Activated naive CD8-positive, alpha-beta T cell (primary cell): ENCODE measurements around the gene DCK.
A peak's percentile ranks its signal among the peaks of the same experiment; 100 is the strongest.
"Not testable (repeated sequence)": the region's sequence is repeated elsewhere in the genome, so short reads cannot be mapped to it uniquely, and the experiment has no call there.

Experiments
- H3K27ac Mint-ChIP-seq: one replicate; pipeline ENCODE4 v1.8.0; 2021; ENCODE audit warnings: mixed read lengths
- H3K27me3 Mint-ChIP-seq: one replicate; pipeline ENCODE4 v1.8.0; 2021; ENCODE audit warnings: mixed read lengths
- H3K36me3 Mint-ChIP-seq: one replicate; pipeline ENCODE4 v1.8.0; 2021; ENCODE audit warnings: mixed read lengths
- H3K4me1 Mint-ChIP-seq: one replicate; pipeline ENCODE4 v1.8.0; 2021; ENCODE audit warnings: low read depth, mixed read lengths
- H3K4me3 Mint-ChIP-seq: one replicate; pipeline ENCODE4 v1.8.0; 2021; ENCODE audit warnings: mild to moderate bottlenecking, mixed read lengths
- H3K9me3 Mint-ChIP-seq: one replicate; pipeline ENCODE4 v1.8.0; 2021; ENCODE audit warnings: low read depth, mixed read lengths

The DCK gene

GRCh38 chr4:70992391-70992881 is 1.0 kb upstream of the DCK start:
- H3K36me3 Mint-ChIP-seq: peaks cover 2% of the 10 kb centered on the region
- peak overlapping the region; percentile 95 for H3K27ac Mint-ChIP-seq
- no peaks in the 10 kb centered on the region for H3K27me3 Mint-ChIP-seq
- H3K9me3 Mint-ChIP-seq: no peaks in the 10 kb centered on the region
- peak overlapping the region; percentile 94 for H3K4me3 Mint-ChIP-seq
- H3K4me1 Mint-ChIP-seq: peaks cover 43% of the 10 kb centered on the region

GRCh38 chr4:70994069-70994366 is 569 bp downstream of the DCK start:
- H3K9me3 Mint-ChIP-seq: no peaks in the 10 kb centered on the region
- no peaks in the 10 kb centered on the region for H3K27me3 Mint-ChIP-seq
- peak overlapping the region; percentile 95 for H3K27ac Mint-ChIP-seq
- peaks cover 6% of the 10 kb centered on the region for H3K36me3 Mint-ChIP-seq
- peak overlapping the region; percentile 94 for H3K4me3 Mint-ChIP-seq
- peaks cover 55% of the 10 kb centered on the region for H3K4me1 Mint-ChIP-seq

GRCh38 chr4:70994387-70995099 is 1.1 kb downstream of the DCK start:
- Mint-ChIP-seq H3K36me3 (peaks cover 10% of the 10 kb centered on the region), H3K27me3 (no peaks in the 10 kb centered on the region), H3K4me1 (peaks cover 60% of the 10 kb centered on the region), H3K27ac (peak overlapping the region; percentile 95), H3K9me3 (peaks cover under 1% of the 10 kb centered on the region), H3K4me3 (peak overlapping the region; percentile 94)

GRCh38 chr4:70996018-70996360 is 2.5 kb downstream of the DCK start:
- Mint-ChIP-seq H3K36me3 (peaks cover 23% of the 10 kb centered on the region), H3K4me1 (peaks cover 74% of the 10 kb centered on the region), H3K27ac (peak overlapping the region; percentile 95), H3K27me3 (no peaks in the 10 kb centered on the region), H3K4me3 (peak overlapping the region; percentile 94), H3K9me3 (peaks cover 4% of the 10 kb centered on the region)

GRCh38 chr4:70997036-70997435 is 3.6 kb downstream of the DCK start:
- peaks cover 83% of the 10 kb centered on the region for H3K4me1 Mint-ChIP-seq
- peak overlapping the region; percentile 95 for H3K27ac Mint-ChIP-seq
- H3K9me3 Mint-ChIP-seq: peaks cover 4% of the 10 kb centered on the region
- H3K4me3 Mint-ChIP-seq: peak overlapping the region; percentile 94
- peaks cover 32% of the 10 kb centered on the region for H3K36me3 Mint-ChIP-seq
- H3K27me3 Mint-ChIP-seq: no peaks in the 10 kb centered on the region

GRCh38 chr4:70997546-70997945 is 4.1 kb downstream of the DCK start:
- Mint-ChIP-seq H3K36me3 (peaks cover 36% of the 10 kb centered on the region), H3K9me3 (peaks cover 4% of the 10 kb centered on the region), H3K4me3 (peak overlapping the region; percentile 94), H3K4me1 (peaks cover 85% of the 10 kb centered on the region), H3K27ac (peak overlapping the region; percentile 95), H3K27me3 (no peaks in the 10 kb centered on the region)

- H3K27me3 Mint-ChIP-seq, H3K9me3 Mint-ChIP-seq: not testable (repeated sequence)
- peak overlapping the region; percentile 47 for H3K4me3 Mint-ChIP-seq
- H3K4me1 Mint-ChIP-seq: peaks cover 95% of the 10 kb centered on the region
- peaks cover 36% of the 10 kb centered on the region for H3K36me3 Mint-ChIP-seq
- H3K27ac Mint-ChIP-seq: peak overlapping the region; percentile 46
Observed at GRCh38 chr4:70999639-71000038, 6.2 kb downstream of the DCK start.

GRCh38 chr4:71001363-71001762 is 7.9 kb downstream of the DCK start:
- Mint-ChIP-seq H3K27ac (peak overlapping the region; percentile 88), H3K36me3 (peaks cover 36% of the 10 kb centered on the region)

GRCh38 chr4:71004281-71004851 is 10.9 kb downstream of the DCK start:
- Mint-ChIP-seq H3K36me3 (peaks cover 27% of the 10 kb centered on the region), H3K9me3 (peaks cover 4% of the 10 kb centered on the region), H3K27ac (peak overlapping the region; percentile 88), H3K27me3 (no peaks in the 10 kb centered on the region), H3K4me1 (peaks cover 89% of the 10 kb centered on the region), H3K4me3 (peak overlapping the region; percentile 57)

More at GRCh38 chr4:71001363-71001762, 7.9 kb downstream of the DCK start:
- Mint-ChIP-seq H3K4me3 (peak overlapping the region; percentile 1), H3K4me1 (peaks cover 90% of the 10 kb centered on the region)
- H3K9me3 Mint-ChIP-seq, H3K27me3 Mint-ChIP-seq: not testable (repeated sequence)

- H3K9me3 Mint-ChIP-seq, H3K27me3 Mint-ChIP-seq: not testable (repeated sequence)
- Mint-ChIP-seq H3K4me1 (peaks cover 89% of the 10 kb centered on the region), H3K36me3 (peaks cover 21% of the 10 kb centered on the region), H3K4me3 (peak overlapping the region; percentile 57), H3K27ac (peak overlapping the region; percentile 88)
Observed at GRCh38 chr4:71005025-71005424, 11.6 kb downstream of the DCK start.

- Mint-ChIP-seq H3K27ac (peak overlapping the region; percentile 97), H3K4me3 (peak overlapping the region; percentile 56), H3K4me1 (peaks cover 78% of the 10 kb centered on the region), H3K27me3 (no peaks in the 10 kb centered on the region), H3K36me3 (peaks cover 10% of the 10 kb centered on the region), H3K9me3 (no peaks in the 10 kb centered on the region)
Observed at GRCh38 chr4:71006203-71006907, 12.9 kb downstream of the DCK start.

GRCh38 chr4:71008196-71008595 is 14.7 kb downstream of the DCK start:
- H3K4me1 Mint-ChIP-seq: peaks cover 59% of the 10 kb centered on the region
- no peaks in the 10 kb centered on the region for H3K27me3 Mint-ChIP-seq
- no peaks in the 10 kb centered on the region for H3K9me3 Mint-ChIP-seq
- peaks cover 4% of the 10 kb centered on the region for H3K36me3 Mint-ChIP-seq
- H3K27ac Mint-ChIP-seq: peak overlapping the region; percentile 79
- H3K4me3 Mint-ChIP-seq: no peak overlapping the region

GRCh38 chr4:71009086-71009485 is 15.6 kb downstream of the DCK start:
- peaks cover 51% of the 10 kb centered on the region for H3K4me1 Mint-ChIP-seq
- no peaks in the 10 kb centered on the region for H3K9me3 Mint-ChIP-seq
- H3K36me3 Mint-ChIP-seq: peaks cover 5% of the 10 kb centered on the region
- no peak overlapping the region for H3K4me3 Mint-ChIP-seq
- H3K27ac Mint-ChIP-seq: peak overlapping the region; percentile 79
- no peaks in the 10 kb centered on the region for H3K27me3 Mint-ChIP-seq

GRCh38 chr4:71009890-71010588 is 16.6 kb downstream of the DCK start:
- Mint-ChIP-seq H3K27ac (peak overlapping the region; percentile 79), H3K27me3 (no peaks in the 10 kb centered on the region), H3K4me1 (peaks cover 45% of the 10 kb centered on the region), H3K36me3 (peaks cover 5% of the 10 kb centered on the region), H3K9me3 (no peaks in the 10 kb centered on the region), H3K4me3 (peak overlapping the region; percentile 1)

- H3K36me3 Mint-ChIP-seq: peaks cover 5% of the 10 kb centered on the region
- no peak overlapping the region for H3K4me3 Mint-ChIP-seq
- H3K27me3 Mint-ChIP-seq: no peaks in the 10 kb centered on the region
- H3K9me3 Mint-ChIP-seq: no peaks in the 10 kb centered on the region
- peaks cover 37% of the 10 kb centered on the region for H3K4me1 Mint-ChIP-seq
- no peak overlapping the region for H3K27ac Mint-ChIP-seq
Observed at GRCh38 chr4:71011451-71011850, 18.0 kb downstream of the DCK start.
